Choroid plexus epithelial cell (primary cell): ENCODE data around the gene PRKAG2.
A peak's percentile ranks its signal among the peaks of the same experiment; 100 is the strongest.

Experiments
- DNase-seq: peaks from one replicate; pipeline ENCODE4 v3.0.0-alpha.2; 2010; ENCODE audit warnings: low read depth
- H3K4me3 ChIP-seq: 2 replicates; pipeline ENCODE4 v1.5.1; 2011; ENCODE audit warnings: low read depth, mild to moderate bottlenecking, control low read depth, low read length, moderate library complexity
- TF ChIP-seq, protein P1 (sequence below): conservative IDR thresholded peaks from 2 replicates; pipeline ENCODE4 v1.5.1; 2011; ENCODE audit warnings: low read depth, mild to moderate bottlenecking, control low read depth, inconsistent platforms, low read length, moderate library complexity

The PRKAG2 gene

DNA sequence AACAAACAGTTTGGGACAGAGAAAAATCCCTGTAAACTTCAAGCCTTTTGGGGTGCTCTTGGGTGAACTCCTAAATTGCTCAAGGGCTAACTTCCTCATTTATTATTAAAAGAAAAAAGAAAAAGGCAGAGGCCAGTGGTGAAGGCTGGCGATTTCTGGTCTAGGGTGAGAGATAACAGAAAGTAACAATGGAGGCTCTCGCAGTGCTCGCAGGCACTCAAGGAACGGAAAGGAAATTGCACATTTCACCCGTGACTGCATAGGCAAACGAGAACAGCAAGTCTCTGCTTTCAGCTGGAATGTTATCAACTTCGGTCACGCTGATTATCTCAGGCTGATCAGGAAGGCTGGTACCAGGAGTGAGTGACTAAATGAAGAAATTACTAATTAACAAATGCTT lies 70.7 kb downstream of the PRKAG2 start:
- peak; percentile 21 for DNase-seq
- no peak overlapping the region for H3K4me3 ChIP-seq
- TF ChIP-seq, protein P1, sequence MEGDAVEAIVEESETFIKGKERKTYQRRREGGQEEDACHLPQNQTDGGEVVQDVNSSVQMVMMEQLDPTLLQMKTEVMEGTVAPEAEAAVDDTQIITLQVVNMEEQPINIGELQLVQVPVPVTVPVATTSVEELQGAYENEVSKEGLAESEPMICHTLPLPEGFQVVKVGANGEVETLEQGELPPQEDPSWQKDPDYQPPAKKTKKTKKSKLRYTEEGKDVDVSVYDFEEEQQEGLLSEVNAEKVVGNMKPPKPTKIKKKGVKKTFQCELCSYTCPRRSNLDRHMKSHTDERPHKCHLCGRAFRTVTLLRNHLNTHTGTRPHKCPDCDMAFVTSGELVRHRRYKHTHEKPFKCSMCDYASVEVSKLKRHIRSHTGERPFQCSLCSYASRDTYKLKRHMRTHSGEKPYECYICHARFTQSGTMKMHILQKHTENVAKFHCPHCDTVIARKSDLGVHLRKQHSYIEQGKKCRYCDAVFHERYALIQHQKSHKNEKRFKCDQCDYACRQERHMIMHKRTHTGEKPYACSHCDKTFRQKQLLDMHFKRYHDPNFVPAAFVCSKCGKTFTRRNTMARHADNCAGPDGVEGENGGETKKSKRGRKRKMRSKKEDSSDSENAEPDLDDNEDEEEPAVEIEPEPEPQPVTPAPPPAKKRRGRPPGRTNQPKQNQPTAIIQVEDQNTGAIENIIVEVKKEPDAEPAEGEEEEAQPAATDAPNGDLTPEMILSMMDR = no peak

DNA sequence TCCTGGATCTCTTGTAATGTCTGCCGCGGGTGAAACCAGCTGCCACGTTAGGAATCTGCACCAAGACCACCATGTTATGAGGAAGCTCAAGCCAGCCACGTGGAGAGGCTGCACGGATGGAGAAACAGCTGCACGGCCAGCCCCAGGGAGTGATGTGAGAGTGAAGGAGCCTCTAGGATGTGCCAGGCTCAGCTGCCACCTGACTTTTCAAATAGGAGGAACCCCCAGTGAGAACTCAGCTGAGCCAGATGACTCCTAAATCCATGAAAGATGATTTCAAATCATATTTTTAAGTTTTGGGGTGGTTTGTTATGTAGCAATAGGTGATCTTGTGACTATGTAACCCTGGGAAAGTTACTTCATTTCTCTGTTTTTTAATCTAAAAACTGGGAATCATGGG lies 71.7 kb downstream of the PRKAG2 start:
- TF ChIP-seq, protein P1 = no peak
- DNase-seq = no peak
- H3K4me3 ChIP-seq = no peak overlapping the region

DNA sequence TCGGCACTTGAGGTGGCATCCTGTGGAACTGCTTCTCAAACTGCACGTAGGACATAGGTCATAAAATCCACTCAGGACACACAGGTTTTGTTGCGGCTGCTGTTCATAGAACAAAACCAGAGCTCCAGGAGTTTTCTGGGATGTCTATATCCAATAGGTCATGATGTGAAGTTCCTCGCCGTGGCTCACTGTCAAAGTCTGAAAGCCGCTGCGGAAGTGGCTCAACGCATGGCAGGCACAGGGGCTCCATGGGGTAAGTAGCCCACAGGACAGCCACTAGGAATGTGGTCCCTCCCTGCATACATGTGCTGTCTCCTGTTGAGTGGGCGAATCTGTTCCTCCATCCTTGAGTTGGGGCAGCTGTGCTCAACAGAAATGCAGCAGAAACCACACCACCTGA lies 72.2 kb downstream of the PRKAG2 start:
- TF ChIP-seq, protein P1 = no peak

DNA sequence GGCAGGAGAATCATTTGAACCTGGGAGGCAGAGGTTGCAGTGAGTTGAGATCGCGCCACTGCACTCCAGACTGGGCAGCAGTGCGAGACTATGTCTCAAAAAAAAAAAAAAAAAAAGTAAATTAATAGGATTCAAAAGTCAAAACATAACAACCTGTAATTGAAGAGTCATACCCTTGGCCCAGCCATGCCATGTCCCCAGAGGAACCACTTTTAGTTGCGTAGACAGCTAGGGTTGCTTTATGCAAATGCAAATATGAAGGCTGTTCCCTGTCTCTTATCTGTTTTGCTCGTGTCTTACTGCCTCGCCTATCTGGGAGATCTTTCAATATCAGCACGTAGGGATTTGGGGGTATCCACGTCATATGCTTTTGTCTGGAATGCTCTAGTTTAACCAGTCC lies 73.1 kb downstream of the PRKAG2 start:
- no peak overlapping the region for H3K4me3 ChIP-seq
- TF ChIP-seq, protein P1 = no peak
- DNase-seq = no peak

More for the DNA sequence above, 72.2 kb downstream of the PRKAG2 start:
- no peak overlapping the region for H3K4me3 ChIP-seq
- no peak for DNase-seq

DNA sequence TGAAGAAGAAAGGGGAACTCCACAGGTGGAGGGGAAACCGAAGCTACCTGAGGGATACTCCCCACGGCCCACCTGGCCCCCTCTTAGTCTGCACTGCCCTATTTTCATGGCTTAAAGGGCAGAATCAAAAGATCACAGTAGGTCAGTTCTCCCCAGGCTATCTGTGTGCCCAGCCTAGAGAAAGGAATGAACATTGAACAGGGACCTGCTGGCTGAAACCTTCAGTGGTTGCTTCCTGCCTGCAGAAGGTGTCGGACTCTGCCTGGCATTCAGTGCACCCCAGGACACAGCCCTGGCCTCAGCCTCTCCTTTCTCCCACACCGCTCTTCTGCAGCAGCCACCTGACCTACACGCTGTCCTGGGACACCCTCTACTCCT lies 74.5 kb downstream of the PRKAG2 start:
- H3K4me3 ChIP-seq = no peak overlapping the region
- DNase-seq = no peak
- TF ChIP-seq, protein P1 = no peak

DNA sequence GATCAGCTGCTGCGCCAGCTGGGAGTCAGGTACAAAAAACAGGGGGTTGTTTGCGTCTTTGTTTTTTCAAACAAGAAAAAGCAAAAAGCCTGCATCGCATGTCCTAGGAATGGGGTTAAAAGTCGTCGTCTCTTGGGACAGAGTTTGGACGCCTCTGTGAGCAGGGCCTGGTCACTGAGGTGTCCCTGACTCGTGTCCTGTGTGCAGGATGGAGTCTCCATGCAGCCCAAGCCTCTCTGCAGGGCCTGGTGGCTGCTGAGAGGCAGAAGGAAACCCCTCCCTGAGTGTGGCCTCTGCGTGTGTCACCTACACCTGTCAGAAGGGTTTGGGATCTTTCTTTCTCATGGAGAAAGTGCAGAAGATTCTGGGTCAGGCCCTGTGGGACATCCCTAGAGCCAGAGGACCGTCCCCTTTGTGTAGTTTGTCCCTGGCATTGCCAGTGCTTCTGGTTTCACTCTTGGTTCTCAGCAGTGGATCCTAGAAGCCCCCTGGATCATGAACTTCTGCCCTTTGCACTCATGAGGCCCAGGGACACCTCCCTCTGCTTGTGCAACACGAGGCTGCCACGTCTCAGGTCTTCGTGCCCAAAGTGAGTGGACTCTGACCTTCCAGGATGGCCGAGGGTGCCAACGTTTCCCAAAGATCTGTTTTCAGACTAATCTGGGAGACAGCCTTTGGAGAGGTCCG lies 75.0 kb downstream of the PRKAG2 start:
- no peak for DNase-seq
- TF ChIP-seq, protein P1 = no peak
- no peak overlapping the region for H3K4me3 ChIP-seq

DNA sequence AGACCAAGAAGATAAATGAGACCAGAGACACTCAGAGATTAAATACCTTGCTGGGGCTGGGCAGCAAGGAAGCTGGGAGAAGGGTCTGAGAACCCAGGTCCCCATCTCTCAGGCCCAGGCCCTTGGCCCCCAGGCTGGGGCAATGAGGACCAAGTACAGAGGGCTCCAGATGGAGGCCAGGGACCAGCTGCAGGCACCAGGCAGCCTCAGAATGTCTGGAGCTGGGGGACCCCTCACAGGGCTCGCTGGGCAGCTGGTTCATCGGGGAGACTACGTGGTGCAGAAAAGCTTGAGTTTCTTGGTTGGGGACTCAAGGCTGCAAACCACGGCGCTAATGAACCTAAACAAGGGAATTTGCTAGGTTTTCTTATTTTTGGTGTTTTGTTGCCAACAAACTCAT lies 75.6 kb downstream of the PRKAG2 start:
- H3K4me3 ChIP-seq = no peak overlapping the region
- TF ChIP-seq, protein P1 = no peak
- no peak for DNase-seq
